Hepatocyte (in vitro differentiated cells): ENCODE results near the gene CCDC70.

Source experiments
- CTCF ChIP-seq: fragments of 200-600 bp; sonication (generic); IDR thresholded peaks from 2 replicates; pipeline ENCODE4 v1.5.1; 2016; ENCODE audit warnings: antibody characterized with exemption, mild to moderate bottlenecking; ENCODE audit not compliant: poor library complexity
- EZH2 ChIP-seq: fragments of 200-600 bp; sonication (generic); IDR thresholded peaks from 2 replicates; pipeline ENCODE4 v1.6.1; 2016; ENCODE audit warnings: antibody characterized with exemption, mild to moderate bottlenecking, borderline replicate concordance
- EZH2phosphoT487 ChIP-seq: fragments of 200-600 bp; sonication (generic); IDR thresholded peaks from one replicate; pipeline ENCODE4 v1.6.1; 2018; ENCODE audit warnings: antibody characterized with exemption, mild to moderate bottlenecking, low read depth, moderate library complexity; ENCODE audit not compliant: unreplicated experiment, severe bottlenecking

- TF ChIP-seq EZH2 (no peak), CTCF (no peak), EZH2phosphoT487 (no peak)
Observed at GRCh38 chr13:51843529-51843928, 18.2 kb upstream of the CCDC70 start.
